T-cell (primary cell): ENCODE results near the gene BPIFB6. TPM values are rescaled to one million over a fixed set of nuclear protein-coding genes. Genes with fewer than 3 reads are reported as not detected.

ENCODE experiments used
- ATAC-seq, 4 experiments: fragments of 200-7000 bp in 3 of 4; fragments of 150-1000 bp in 1 of 4; cut with Tn5 transposase; replicated peaks in 1 of 4; 1 replicate in 3 of 4; 2 replicates in 1 of 4; pipeline ENCODE4 v1.10.0; 2021; ENCODE audit warnings: moderate library complexity in 3 of 4, mild to moderate bottlenecking in 2 of 4, moderate number of reproducible peaks in 1 of 4
- CTCF ChIA-PET, 2 donors: fragments of 300-600 bp; sonication (Branson Sonifier 250); formaldehyde crosslinking; loops; one replicate each; lab custom pipeline; 2022; ENCODE audit warnings: antibody characterized with exemption in 2 of 2; lab: Charles Lee
- POLR2A ChIA-PET, 2 donors: fragments of 300-600 bp; sonication (Branson Sonifier 250); formaldehyde crosslinking; loops; one replicate each; lab custom pipeline; 2022; ENCODE audit warnings: antibody characterized with exemption in 2 of 2; lab: Charles Lee
- DNase-seq, 35 experiments: peaks; one replicate each; pipeline versions ENCODE4 v3.0.0 to v3.0.0-alpha.2; 2013 to 2023
- H3K27ac ChIP-seq: one replicate; pipeline ENCODE4 v1.5.1; 2013; ENCODE audit warnings: low read length
- H3K27me3 ChIP-seq, 2 experiments: replicated peaks in 1 of 2; 1 replicate in 1 of 2; 2 replicates in 1 of 2; pipeline versions ENCODE4 v1.6.1 to v1.7.0; 2013; ENCODE audit warnings: low read length in 1 of 2, mixed read lengths in 1 of 2; ENCODE audit not compliant: control insufficient read depth in 2 of 2, insufficient read depth in 2 of 2; ENCODE audit errors: extremely low read depth in 1 of 2
- H3K36me3 ChIP-seq, 2 donors: 1 replicate in 1 of 2; 2 replicates in 1 of 2; pipeline versions ENCODE4 v1.6.1 to v1.7.0; 2013; ENCODE audit warnings: low read length in 1 of 2; ENCODE audit not compliant: control insufficient read depth in 2 of 2, insufficient read depth in 1 of 2; ENCODE audit errors: extremely low read depth in 1 of 2
- H3K4me1 ChIP-seq, 2 experiments: 1 replicate in 1 of 2; 2 replicates in 1 of 2; pipeline versions ENCODE4 v1.6.1 to v1.7.0; 2013; ENCODE audit warnings: low read length in 2 of 2, mixed read lengths in 1 of 2; ENCODE audit not compliant: insufficient read depth in 2 of 2, control insufficient read depth in 1 of 2; ENCODE audit errors: extremely low read depth in 1 of 2
- H3K4me3 ChIP-seq, 2 donors: 1 replicate in 1 of 2; 2 replicates in 1 of 2; pipeline versions ENCODE4 v1.5.1 to v1.7.0; 2013; ENCODE audit warnings: mild to moderate bottlenecking in 2 of 2, low read length in 1 of 2, moderate library complexity in 1 of 2; ENCODE audit not compliant: control insufficient read depth in 1 of 2; ENCODE audit errors: extremely low read depth in 1 of 2
- H3K9me3 ChIP-seq: 2 replicates; pipeline ENCODE4 v1.7.0; 2013
- H3K27ac Mint-ChIP-seq, 2 donors: one replicate each; pipeline ENCODE4 v1.8.0; 2020 to 2021; ENCODE audit warnings: mild to moderate bottlenecking in 2 of 2, mixed read lengths in 2 of 2
- H3K27me3 Mint-ChIP-seq, 2 donors: one replicate each; pipeline ENCODE4 v1.8.0; 2021 to 2022; ENCODE audit warnings: mixed read lengths in 2 of 2
- H3K36me3 Mint-ChIP-seq: one replicate; pipeline ENCODE4 v1.8.0; 2021; ENCODE audit warnings: mixed read lengths
- H3K4me1 Mint-ChIP-seq, 3 donors: one replicate each; pipeline ENCODE4 v1.8.0; 2020 to 2022; ENCODE audit warnings: mixed read lengths in 3 of 3, mild to moderate bottlenecking in 1 of 3
- H3K4me3 Mint-ChIP-seq, 3 donors: one replicate each; pipeline ENCODE4 v1.8.0; 2020 to 2022; ENCODE audit warnings: mild to moderate bottlenecking in 3 of 3, mixed read lengths in 3 of 3, moderate library complexity in 3 of 3
- H3K9me3 Mint-ChIP-seq, 3 donors: one replicate each; pipeline ENCODE4 v1.8.0; 2020 to 2022; ENCODE audit warnings: mixed read lengths in 3 of 3
- WGBS: methylation state at CpG from one replicate; pipeline ENCODE4 v1.1.5; 2013; ENCODE audit warnings: missing lambda C conversion rate; ENCODE audit not compliant: insufficient coverage; 5-methylcytosine and 5-hydroxymethylcytosine counted together
- total RNA-seq, 35 experiments: library from RNA in 6 of 35; stranded (reverse) in 6 of 35; fragments of 120-200 nt in 1 of 35; gene quantifications; one replicate each; pipeline versions ENCODE4 v1.2.1 to v1.2.4 and lab custom pipeline; 2013 to 2026

The BPIFB6 gene, protein sequence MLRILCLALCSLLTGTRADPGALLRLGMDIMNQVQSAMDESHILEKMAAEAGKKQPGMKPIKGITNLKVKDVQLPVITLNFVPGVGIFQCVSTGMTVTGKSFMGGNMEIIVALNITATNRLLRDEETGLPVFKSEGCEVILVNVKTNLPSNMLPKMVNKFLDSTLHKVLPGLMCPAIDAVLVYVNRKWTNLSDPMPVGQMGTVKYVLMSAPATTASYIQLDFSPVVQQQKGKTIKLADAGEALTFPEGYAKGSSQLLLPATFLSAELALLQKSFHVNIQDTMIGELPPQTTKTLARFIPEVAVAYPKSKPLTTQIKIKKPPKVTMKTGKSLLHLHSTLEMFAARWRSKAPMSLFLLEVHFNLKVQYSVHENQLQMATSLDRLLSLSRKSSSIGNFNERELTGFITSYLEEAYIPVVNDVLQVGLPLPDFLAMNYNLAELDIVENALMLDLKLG
- total RNA-seq: not detected
- total RNA-seq (2013): not detected
- 0 to 0.25 (median 0) reads per million in 29 experiments for total RNA-seq (lab: John Stamatoyannopoulos, UW)

DNA sequence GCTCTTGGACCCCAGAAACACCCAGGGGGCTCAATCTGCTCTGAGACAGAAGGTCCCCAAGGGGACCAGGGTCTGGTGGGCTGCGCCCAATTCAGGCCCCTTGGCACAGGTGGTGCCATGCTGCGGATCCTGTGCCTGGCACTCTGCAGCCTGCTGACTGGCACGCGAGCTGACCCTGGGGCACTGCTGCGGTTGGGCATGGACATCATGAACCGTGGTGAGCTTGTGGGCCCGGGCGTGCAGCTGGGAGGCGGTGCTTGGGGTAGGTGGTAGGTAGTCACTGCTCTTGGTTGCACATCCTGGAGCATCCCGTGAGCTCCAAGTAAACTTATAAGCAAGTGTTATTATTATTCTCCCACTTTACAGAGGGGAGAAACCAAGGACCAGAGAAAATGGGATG is at the start of gene BPIFB6:
Gene BPIFB6, plus strand, starts transcription at position 118 of the 400 bp plus-strand sequence. Its CDS starts 0 bp downstream, at position 118.
- no peaks in the 10 kb centered on the region for H3K36me3 ChIP-seq
- peaks cover 0 to 5% of the 10 kb centered on the region in 2 experiments for H3K27me3 ChIP-seq
- Mint-ChIP-seq H3K9me3 (peaks cover 3 to 8% (median 7%) of the 10 kb centered on the region in 3 donors), H3K36me3 (peaks cover 5% of the 10 kb centered on the region), H3K4me3 (no peak within 1 kb of the TSS), H3K4me1 (no peaks in the 10 kb centered on the region), H3K27ac (no peak within 1 kb of the TSS), H3K27me3 (no peaks in the 10 kb centered on the region)
- H3K27ac ChIP-seq: no peak within 1 kb of the TSS
- ChIA-PET POLR2A (no interaction called here), CTCF (no interaction called here)
- H3K9me3 ChIP-seq: no peaks in the 10 kb centered on the region
- WGBS: 98% methylated on average over 8 of the region's 10 CpGs
- DNase-seq: no peak
- ATAC-seq: no peak
- H3K4me1 ChIP-seq: no peaks in the 10 kb centered on the region
- H3K4me3 ChIP-seq: no peak within 1 kb of the TSS

GRCh38 chr20:32982617-32983458 is 48.6 kb upstream of the BPIFB6 start:
- ChIA-PET POLR2A (no interaction called here), CTCF (interaction anchor here in 1 of 2 donors (0.5 kb wide), 1 partner anchor 1127 kb away, joined by 4 read pairs; no protein-coding TSS in a partner anchor)
- Mint-ChIP-seq H3K36me3 (no peaks in the 10 kb centered on the region), H3K4me1 (peaks cover 6 to 38% (median 19%) of the 10 kb centered on the region in 3 donors), H3K4me3 (no peak overlapping the region), H3K9me3 (no peaks in the 10 kb centered on the region), H3K27ac (peak overlapping the region; percentile 52), H3K27me3 (no peaks in the 10 kb centered on the region)
- Histone ChIP-seq H3K4me1 (peaks cover 0 to 7% of the 10 kb centered on the region in 2 experiments), H3K4me3 (no peak overlapping the region), H3K9me3 (no peaks in the 10 kb centered on the region), H3K36me3 (no peaks in the 10 kb centered on the region), H3K27ac (no peak overlapping the region), H3K27me3 (peaks cover 0 to 2% of the 10 kb centered on the region in 2 experiments)
- no peak for DNase-seq
- 96% methylated on average over 9 of the region's 10 CpGs for WGBS
- no peak for ATAC-seq

DNA sequence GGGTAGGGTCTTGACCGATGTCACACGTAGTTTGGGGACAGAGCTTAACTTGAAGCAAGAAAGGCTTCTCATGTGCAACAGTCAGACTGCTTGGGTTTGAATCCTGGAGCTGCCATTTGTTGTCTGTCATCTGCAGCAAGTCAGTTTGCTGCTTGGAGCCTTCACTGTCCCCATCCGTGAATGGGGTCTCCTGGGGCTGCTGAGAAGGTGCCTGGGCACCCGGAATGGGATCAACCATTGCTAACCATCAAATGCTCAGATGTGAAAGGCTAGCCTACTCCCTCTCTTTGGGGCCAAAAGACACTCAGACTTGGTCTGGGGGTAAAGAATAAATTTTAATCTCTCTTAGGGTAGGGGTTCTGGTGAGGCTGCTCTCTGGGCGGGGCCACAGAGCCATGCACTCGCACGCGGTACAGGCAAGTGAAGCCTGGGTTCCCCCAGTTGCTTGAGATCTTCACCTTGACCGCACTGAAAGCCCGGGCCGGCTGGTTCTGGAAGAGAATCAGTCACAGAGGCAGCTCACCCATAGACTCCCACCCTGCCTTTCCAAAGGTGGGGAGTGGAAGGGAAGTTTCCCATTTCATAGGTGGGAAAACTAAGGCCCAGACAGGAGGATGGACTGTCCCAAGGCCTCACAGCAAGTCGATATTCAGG is 47.9 kb upstream of the BPIFB6 start:
- no peaks in the 10 kb centered on the region for H3K9me3 ChIP-seq
- Mint-ChIP-seq H3K27me3 (no peaks in the 10 kb centered on the region), H3K9me3 (no peaks in the 10 kb centered on the region), H3K4me1 (peaks cover 6 to 32% (median 16%) of the 10 kb centered on the region in 3 donors), H3K27ac (peak overlapping the region in 1 of 2 donors; percentile 52), H3K36me3 (no peaks in the 10 kb centered on the region), H3K4me3 (no peak overlapping the region)
- no peak overlapping the region for H3K27ac ChIP-seq
- ATAC-seq: no peak
- peaks cover 0 to 3% of the 10 kb centered on the region in 2 experiments for H3K4me1 ChIP-seq
- 96% methylated on average over 5 of the region's 12 CpGs for WGBS
- DNase-seq: no peak
- peaks cover 0 to 2% of the 10 kb centered on the region in 2 experiments for H3K27me3 ChIP-seq
- H3K36me3 ChIP-seq: no peaks in the 10 kb centered on the region
- POLR2A ChIA-PET: no interaction called here
- CTCF ChIA-PET: no interaction called here
- no peak overlapping the region for H3K4me3 ChIP-seq

DNA sequence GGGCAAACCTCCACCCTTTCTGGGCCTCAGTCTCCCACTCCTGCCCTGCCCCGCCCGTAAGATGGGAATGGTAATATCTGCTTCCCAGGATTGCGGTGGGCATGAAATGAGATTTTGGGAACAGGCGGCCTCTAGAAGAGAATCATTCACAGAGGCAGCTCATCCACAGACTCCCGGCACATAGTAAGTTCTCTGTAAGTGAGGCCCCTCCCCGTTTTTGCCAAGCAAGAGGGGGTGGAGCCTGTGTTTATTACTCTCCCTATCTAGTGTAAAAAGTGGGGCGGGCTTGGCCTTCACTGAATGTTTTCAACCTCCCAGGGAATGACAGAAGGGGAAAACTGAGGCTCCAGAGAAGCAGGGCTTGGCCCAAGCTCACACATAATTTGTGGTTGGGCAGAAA is 47.3 kb upstream of the BPIFB6 start:
- ATAC-seq: no peak
- no peaks in the 10 kb centered on the region for H3K36me3 Mint-ChIP-seq
- H3K27ac ChIP-seq: no peak overlapping the region
- peaks cover 0 to 2% of the 10 kb centered on the region in 2 experiments for H3K27me3 ChIP-seq
- WGBS: 100% methylated on average over 1 of the region's 7 CpGs
- CTCF ChIA-PET: no interaction called here
- peaks cover 6 to 31% (median 13%) of the 10 kb centered on the region in 3 donors for H3K4me1 Mint-ChIP-seq
- no peak for DNase-seq
- no peaks in the 10 kb centered on the region for H3K36me3 ChIP-seq
- H3K4me1 ChIP-seq: peaks cover 0 to 3% of the 10 kb centered on the region in 2 experiments
- no peak overlapping the region for H3K4me3 ChIP-seq
- H3K9me3 ChIP-seq: no peaks in the 10 kb centered on the region
- POLR2A ChIA-PET: no interaction called here
- H3K27me3 Mint-ChIP-seq: no peaks in the 10 kb centered on the region
- no peaks in the 10 kb centered on the region for H3K9me3 Mint-ChIP-seq
- peak overlapping the region in 1 of 2 donors; percentile 68 for H3K27ac Mint-ChIP-seq
- H3K4me3 Mint-ChIP-seq: no peak overlapping the region

DNA sequence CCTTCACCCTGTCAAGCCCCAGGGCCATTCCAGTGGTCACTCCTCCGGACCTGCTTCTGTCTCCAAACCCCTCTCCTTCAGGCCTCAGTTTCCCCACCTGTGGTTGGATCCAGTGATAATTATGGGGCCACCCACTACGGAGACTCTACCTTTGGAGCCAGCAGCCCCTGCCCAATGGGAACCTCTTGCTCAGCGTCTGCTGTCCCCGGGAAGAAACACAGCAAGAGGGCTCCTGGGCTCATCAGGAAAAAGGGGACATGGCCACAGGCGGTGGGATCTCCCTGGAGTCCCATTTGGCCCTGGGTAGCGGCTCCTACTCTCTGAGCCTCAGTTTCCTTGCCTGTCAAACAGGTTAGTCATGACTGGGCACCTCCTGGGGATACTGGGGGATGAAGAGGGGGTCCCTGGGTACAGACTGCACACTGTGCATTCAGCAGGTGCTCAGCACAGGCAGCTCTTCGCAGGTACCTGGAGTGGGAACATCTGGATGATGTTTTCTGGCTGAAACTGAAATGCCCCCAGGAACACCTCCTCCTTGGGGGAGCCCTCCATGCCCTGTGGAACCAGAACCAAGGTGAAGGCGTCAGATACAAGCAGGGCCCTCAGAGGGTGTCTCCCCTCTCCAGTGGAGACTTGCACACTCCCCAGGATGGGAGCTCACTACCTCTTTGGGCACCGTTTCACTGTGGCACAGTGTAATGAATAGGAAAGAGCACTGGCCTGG is 46.7 kb upstream of the BPIFB6 start:
- Mint-ChIP-seq H3K27me3 (no peaks in the 10 kb centered on the region), H3K27ac (peak overlapping the region in 1 of 2 donors; percentile 68), H3K4me1 (peaks cover 6 to 27% (median 13%) of the 10 kb centered on the region in 3 donors), H3K9me3 (no peaks in the 10 kb centered on the region), H3K4me3 (no peak overlapping the region), H3K36me3 (no peaks in the 10 kb centered on the region)
- Histone ChIP-seq H3K36me3 (no peaks in the 10 kb centered on the region), H3K9me3 (no peaks in the 10 kb centered on the region), H3K27ac (no peak overlapping the region), H3K4me3 (no peak overlapping the region), H3K4me1 (peaks cover 0 to 3% of the 10 kb centered on the region in 2 experiments), H3K27me3 (peaks cover 0 to 2% of the 10 kb centered on the region in 2 experiments)
- ATAC-seq: no peak
- WGBS: 89% methylated on average over 7 of the region's 9 CpGs
- POLR2A ChIA-PET: no interaction called here
- CTCF ChIA-PET: no interaction called here
- no peak for DNase-seq
